Measurements from ENCODE around the gene IGF2. TPM values are rescaled to one million over a fixed set of nuclear protein-coding genes. Genes with fewer than 3 reads are reported as not detected.

IGF2 gene
- total RNA-seq, 4 donors from 2014 or later = 8.2 to 19.8 (median 12.2) TPM

- TF ChIP-seq POLR2A (IDR thresholded peaks at IDR 0.05) (no peak), EP300 (IDR thresholded peaks at IDR 0.05; ENCODE audit: low read depth) (no peak), POLR2AphosphoS5 (IDR thresholded peaks at IDR 0.05) (no peak)
- TF ChIP-seq, protein P1, sequence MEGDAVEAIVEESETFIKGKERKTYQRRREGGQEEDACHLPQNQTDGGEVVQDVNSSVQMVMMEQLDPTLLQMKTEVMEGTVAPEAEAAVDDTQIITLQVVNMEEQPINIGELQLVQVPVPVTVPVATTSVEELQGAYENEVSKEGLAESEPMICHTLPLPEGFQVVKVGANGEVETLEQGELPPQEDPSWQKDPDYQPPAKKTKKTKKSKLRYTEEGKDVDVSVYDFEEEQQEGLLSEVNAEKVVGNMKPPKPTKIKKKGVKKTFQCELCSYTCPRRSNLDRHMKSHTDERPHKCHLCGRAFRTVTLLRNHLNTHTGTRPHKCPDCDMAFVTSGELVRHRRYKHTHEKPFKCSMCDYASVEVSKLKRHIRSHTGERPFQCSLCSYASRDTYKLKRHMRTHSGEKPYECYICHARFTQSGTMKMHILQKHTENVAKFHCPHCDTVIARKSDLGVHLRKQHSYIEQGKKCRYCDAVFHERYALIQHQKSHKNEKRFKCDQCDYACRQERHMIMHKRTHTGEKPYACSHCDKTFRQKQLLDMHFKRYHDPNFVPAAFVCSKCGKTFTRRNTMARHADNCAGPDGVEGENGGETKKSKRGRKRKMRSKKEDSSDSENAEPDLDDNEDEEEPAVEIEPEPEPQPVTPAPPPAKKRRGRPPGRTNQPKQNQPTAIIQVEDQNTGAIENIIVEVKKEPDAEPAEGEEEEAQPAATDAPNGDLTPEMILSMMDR (IDR thresholded peaks at IDR 0.05) = no peak
- H3K36me3 ChIP-seq = no peaks in the 10 kb centered on the region
- in situ Hi-C loops (cut with MboI; ENCODE audit: low pct_ligation_motif_present in 1 of 4, low pct_unique_long_range_greater_than_20kb in 1 of 4, low sequenced_read_pairs in 3 of 4) = no loop called here
- H3K27ac ChIP-seq = no peak overlapping the region
- WGBS, 2 donors (ENCODE audit: low coverage in 1 of 2) = 63 to 68% methylated on average over 7 to 23 of the region's 23 CpGs
- DNase-seq = no peak
- intact Hi-C loops (cut with DNase I; ENCODE audit: low total_unique reads) = no loop called here
- no peaks in the 10 kb centered on the region for H3K4me1 ChIP-seq
- no peaks in the 10 kb centered on the region for H3K9me3 ChIP-seq
- no peaks in the 10 kb centered on the region for H3K27me3 ChIP-seq
- no peak overlapping the region for H3K4me3 ChIP-seq
These were observed 30.3 kb downstream of the IGF2 start for GRCh38 chr11:2108675-2109491.

- Histone ChIP-seq H3K4me3 (no peak overlapping the region), H3K36me3 (no peaks in the 10 kb centered on the region), H3K27ac (no peak overlapping the region), H3K4me1 (no peaks in the 10 kb centered on the region), H3K9me3 (no peaks in the 10 kb centered on the region), H3K27me3 (no peaks in the 10 kb centered on the region)
- in situ Hi-C loops (cut with MboI; ENCODE audit: low pct_ligation_motif_present in 1 of 4, low pct_unique_long_range_greater_than_20kb in 1 of 4, low sequenced_read_pairs in 3 of 4) = no loop called here
- intact Hi-C loops (cut with DNase I; ENCODE audit: low total_unique reads) = no loop called here
- DNase-seq = no peak
- no peak for TF ChIP-seq POLR2AphosphoS5 (IDR thresholded peaks at IDR 0.05)
- TF ChIP-seq EP300 (IDR thresholded peaks at IDR 0.05; ENCODE audit: low read depth) = no peak
- no peak for TF ChIP-seq POLR2A (IDR thresholded peaks at IDR 0.05)
- TF ChIP-seq, protein P1 (IDR thresholded peaks at IDR 0.05) = no peak
- WGBS, 2 donors (ENCODE audit: low coverage in 1 of 2) = 90 to 100% methylated on average over 4 to 7 of the region's 8 CpGs
These were observed 31.1 kb downstream of the IGF2 start for GRCh38 chr11:2107941-2108630.

- H3K9me3 ChIP-seq = no peaks in the 10 kb centered on the region
- intact Hi-C loops (cut with DNase I; ENCODE audit: low total_unique reads) (no loop called here), in situ Hi-C loops (cut with MboI; ENCODE audit: low pct_ligation_motif_present in 1 of 4, low pct_unique_long_range_greater_than_20kb in 1 of 4, low sequenced_read_pairs in 3 of 4) (no loop called here)
- H3K27ac ChIP-seq = no peak overlapping the region
- no peak overlapping the region for H3K4me3 ChIP-seq
- H3K27me3 ChIP-seq = no peaks in the 10 kb centered on the region
- TF ChIP-seq EP300 (IDR thresholded peaks at IDR 0.05; ENCODE audit: low read depth) (no peak), POLR2AphosphoS5 (IDR thresholded peaks at IDR 0.05) (no peak), POLR2A (IDR thresholded peaks at IDR 0.05) (no peak)
- TF ChIP-seq, protein P1 (IDR thresholded peaks at IDR 0.05) = no peak
- no peaks in the 10 kb centered on the region for H3K36me3 ChIP-seq
- WGBS, 2 donors (ENCODE audit: low coverage in 1 of 2) = 76% methylated on average over 4 of the region's 4 CpGs; no CpG with 5 or more reads in 1 of the 2 donors
- no peak for DNase-seq
- H3K4me1 ChIP-seq = no peaks in the 10 kb centered on the region
These were observed 31.7 kb downstream of the IGF2 start for GRCh38 chr11:2107521-2107920.

DNA sequence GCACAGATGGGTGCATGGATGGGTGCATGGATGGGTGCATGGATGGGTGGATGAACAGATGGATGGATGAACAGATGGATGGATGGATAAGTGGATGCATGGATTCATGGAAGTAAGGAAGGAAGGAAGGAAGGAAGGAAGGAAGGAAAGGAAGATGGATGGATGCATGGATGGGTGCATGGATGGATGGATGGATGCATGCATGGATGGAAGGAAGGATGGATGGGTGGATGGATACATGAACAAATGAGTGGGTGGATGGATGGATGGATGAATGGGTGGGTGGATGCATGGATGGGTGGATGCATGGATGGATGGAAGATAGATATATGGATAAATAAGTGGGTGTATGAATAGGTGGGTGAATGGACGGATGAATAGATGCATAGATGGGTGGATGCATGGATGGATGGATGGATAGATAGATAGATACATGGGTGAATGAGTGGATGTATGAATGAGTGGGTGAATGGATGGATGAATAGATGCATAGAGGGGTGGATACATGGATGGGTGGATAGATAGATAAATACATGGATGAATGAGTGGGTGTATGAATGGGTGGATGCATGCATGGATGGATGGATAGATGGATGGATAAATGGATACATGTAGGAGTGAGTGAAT is 32.5 kb downstream of the IGF2 start:
- in situ Hi-C loops (cut with MboI; ENCODE audit: low pct_ligation_motif_present in 1 of 4, low pct_unique_long_range_greater_than_20kb in 1 of 4, low sequenced_read_pairs in 3 of 4) = no loop called here
- TF ChIP-seq, protein P1 (IDR thresholded peaks at IDR 0.05) = no peak
- no peak for TF ChIP-seq POLR2AphosphoS5 (IDR thresholded peaks at IDR 0.05)
- no peak for TF ChIP-seq EP300 (IDR thresholded peaks at IDR 0.05; ENCODE audit: low read depth)
- no peak for TF ChIP-seq POLR2A (IDR thresholded peaks at IDR 0.05)
- no peak overlapping the region for H3K27ac ChIP-seq

More for the DNA sequence above, 32.5 kb downstream of the IGF2 start:
- H3K9me3 ChIP-seq = no peaks in the 10 kb centered on the region
- H3K36me3 ChIP-seq = no peaks in the 10 kb centered on the region
- no peak overlapping the region for H3K4me3 ChIP-seq
- intact Hi-C loops (cut with DNase I; ENCODE audit: low total_unique reads) = no loop called here
- DNase-seq = no peak
- no peaks in the 10 kb centered on the region for H3K27me3 ChIP-seq
- WGBS, 2 donors (ENCODE audit: low coverage in 1 of 2) = 67 to 88% methylated on average over 1 of the region's 1 CpG
- H3K4me1 ChIP-seq = no peaks in the 10 kb centered on the region
